Left lung (tissue), 10 donors: Measurements from ENCODE around the gene AASS. TPM values are rescaled to one million over a fixed set of nuclear protein-coding genes. Genes with fewer than 3 reads are reported as not detected.

Source experiments
- ATAC-seq: fragments of 200-7000 bp; cut with Tn5 transposase; one replicate; pipeline ENCODE4 v1.9.1; 2020; ENCODE audit warnings: moderate library complexity
- DNase-seq, 4 donors: peaks; one replicate each; pipeline ENCODE4 v3.0.0-alpha.2; 2013 to 2020
- H3K27ac ChIP-seq, 2 donors: fragments of 200-600 bp; sonication (generic) in 1 of 2; one replicate each; pipeline versions ENCODE4 v1.5.0 to v1.8.0; 2020 to 2021
- H3K27me3 ChIP-seq, 2 donors: fragments of 200-600 bp; sonication (generic) in 1 of 2; one replicate each; pipeline versions ENCODE4 v1.5.0 to v1.8.0; 2020 to 2021
- H3K36me3 ChIP-seq, 2 donors: fragments of 200-600 bp; sonication (generic) in 1 of 2; one replicate each; pipeline versions ENCODE4 v1.5.0 to v1.8.0; 2020 to 2021
- H3K4me1 ChIP-seq, 2 donors: fragments of 200-600 bp; one replicate each; pipeline ENCODE4 v1.8.0; 2021
- H3K4me3 ChIP-seq, 2 donors: fragments of 200-600 bp; sonication (generic) in 1 of 2; one replicate each; pipeline versions ENCODE4 v1.5.0 to v1.8.0; 2020 to 2021; ENCODE audit warnings: mild to moderate bottlenecking in 1 of 2
- H3K9me3 ChIP-seq, 2 donors: fragments of 200-600 bp; sonication (generic) in 1 of 2; one replicate each; pipeline versions ENCODE4 v1.5.0 to v1.8.0; 2020 to 2021
- intact Hi-C, 2 donors: fragments of 100-400 bp; cut with DNase I; formaldehyde crosslinking; loops; one replicate each; pipeline versions ENCODE4 v1.11.2 to v1.14.2; 2022
- polyA plus RNA-seq, 6 donors: library from polyadenylated mRNA; unstranded; fragments of 120-200 nt; gene quantifications; one replicate each; pipeline ENCODE4 v1.2.1, GENCODE V29; 2013; ENCODE audit not compliant: insufficient read length in 6 of 6
- total RNA-seq, 2 donors: library from RNA; stranded (reverse); fragmentation: NEBNext Ultra II Directional; extraction: Animal tissue kit (Norgen Biotek cat#: 25700); gene quantifications; one replicate each; pipeline ENCODE4 v1.2.1, GENCODE V29; 2021
- TF ChIP-seq, protein P1 (sequence below), 2 donors: fragments of 200-600 bp; sonication (generic) in 1 of 2; IDR thresholded peaks; one replicate each; pipeline versions ENCODE4 v1.5.0 to v1.8.0; 2021; ENCODE audit warnings: antibody characterized with exemption in 2 of 2
- donor health status: DM: no; HTN: yes; CAD: no.
- donor health status: DM: no; HTN: no; CAD: no.

AASS gene
- total and polyA plus RNA-seq, 8 donors, result 27.4 to 70.5 (median 59.5) TPM

DNA sequence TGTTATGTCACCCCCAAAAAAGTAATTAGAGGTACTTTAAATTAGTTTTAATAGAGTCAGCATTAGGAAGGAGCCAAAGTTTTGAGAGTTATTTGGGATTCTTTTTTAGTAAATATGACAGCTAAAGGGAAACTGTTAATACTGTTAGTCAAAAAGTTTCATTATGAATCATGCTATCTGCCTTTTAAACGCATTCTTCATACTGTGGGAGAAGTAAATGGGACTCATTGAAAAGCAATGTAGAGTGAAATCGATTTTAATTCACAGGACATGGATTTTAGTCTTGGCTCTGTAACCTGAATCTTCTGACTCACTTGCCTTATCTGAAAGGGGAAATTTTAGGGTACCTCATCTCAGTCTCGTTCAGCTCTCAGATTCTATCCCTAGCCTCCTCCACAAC, 105.1 kb downstream of the AASS start:
- intact Hi-C loops, result no loop called here
- Histone ChIP-seq H3K4me3 (no peak overlapping the region), H3K4me1 (no peaks in the 10 kb centered on the region), H3K27me3 (no peaks in the 10 kb centered on the region), H3K27ac (no peak overlapping the region), H3K9me3 (no peaks in the 10 kb centered on the region), H3K36me3 (no peaks in the 10 kb centered on the region)
- DNase-seq, result no peak
- TF ChIP-seq, protein P1, sequence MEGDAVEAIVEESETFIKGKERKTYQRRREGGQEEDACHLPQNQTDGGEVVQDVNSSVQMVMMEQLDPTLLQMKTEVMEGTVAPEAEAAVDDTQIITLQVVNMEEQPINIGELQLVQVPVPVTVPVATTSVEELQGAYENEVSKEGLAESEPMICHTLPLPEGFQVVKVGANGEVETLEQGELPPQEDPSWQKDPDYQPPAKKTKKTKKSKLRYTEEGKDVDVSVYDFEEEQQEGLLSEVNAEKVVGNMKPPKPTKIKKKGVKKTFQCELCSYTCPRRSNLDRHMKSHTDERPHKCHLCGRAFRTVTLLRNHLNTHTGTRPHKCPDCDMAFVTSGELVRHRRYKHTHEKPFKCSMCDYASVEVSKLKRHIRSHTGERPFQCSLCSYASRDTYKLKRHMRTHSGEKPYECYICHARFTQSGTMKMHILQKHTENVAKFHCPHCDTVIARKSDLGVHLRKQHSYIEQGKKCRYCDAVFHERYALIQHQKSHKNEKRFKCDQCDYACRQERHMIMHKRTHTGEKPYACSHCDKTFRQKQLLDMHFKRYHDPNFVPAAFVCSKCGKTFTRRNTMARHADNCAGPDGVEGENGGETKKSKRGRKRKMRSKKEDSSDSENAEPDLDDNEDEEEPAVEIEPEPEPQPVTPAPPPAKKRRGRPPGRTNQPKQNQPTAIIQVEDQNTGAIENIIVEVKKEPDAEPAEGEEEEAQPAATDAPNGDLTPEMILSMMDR (IDR thresholded peaks at IDR 0.05), result no peak
- no peak for ATAC-seq

DNA sequence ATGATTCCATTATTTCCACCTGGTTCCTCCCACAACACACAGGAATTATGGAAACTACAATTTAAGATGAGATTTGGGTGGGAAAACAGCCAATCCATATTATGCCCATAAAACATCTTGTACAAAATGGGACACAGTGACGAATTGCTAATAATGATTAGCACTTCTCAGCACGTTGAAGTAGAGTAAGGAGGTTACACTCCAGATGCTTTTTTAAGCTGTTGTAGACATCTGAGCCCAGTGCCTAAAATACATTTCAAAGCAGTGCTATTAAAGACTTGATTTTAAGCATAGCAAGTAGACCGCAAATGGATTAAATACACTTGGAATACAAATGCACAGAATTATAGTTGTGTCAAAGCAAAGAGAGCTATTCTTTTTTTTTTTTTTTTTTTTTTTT, 105.9 kb downstream of the AASS start:
- TF ChIP-seq, protein P1 (IDR thresholded peaks at IDR 0.05), result no peak
- Histone ChIP-seq H3K36me3 (no peaks in the 10 kb centered on the region), H3K27ac (no peak overlapping the region), H3K27me3 (no peaks in the 10 kb centered on the region), H3K9me3 (no peaks in the 10 kb centered on the region), H3K4me3 (no peak overlapping the region), H3K4me1 (no peaks in the 10 kb centered on the region)
- DNase-seq, result no peak
- intact Hi-C loops, result no loop called here
- no peak for ATAC-seq

DNA sequence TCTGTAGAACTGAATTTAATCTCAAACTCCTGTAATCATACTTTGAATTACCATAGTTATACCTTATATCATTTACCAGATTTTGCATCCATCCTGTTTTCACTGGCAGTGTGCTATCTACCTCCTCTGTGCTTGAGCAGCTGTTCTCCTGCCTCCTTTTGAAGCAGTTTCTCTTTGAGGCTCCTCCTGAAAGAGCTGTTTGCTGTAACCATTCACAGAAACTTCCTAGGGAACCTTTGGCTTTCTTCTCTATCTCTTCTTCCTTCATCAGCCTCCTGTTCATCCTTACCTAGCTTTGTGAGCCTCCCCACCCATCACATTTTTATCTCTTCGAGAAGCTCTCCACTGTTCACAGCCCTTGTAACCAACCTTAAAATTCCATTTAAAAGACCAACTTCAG, 108.2 kb downstream of the AASS start:
- TF ChIP-seq, protein P1 (IDR thresholded peaks at IDR 0.05), result no peak
- DNase-seq, result no peak
- Histone ChIP-seq H3K27me3 (no peaks in the 10 kb centered on the region), H3K9me3 (no peaks in the 10 kb centered on the region), H3K36me3 (no peaks in the 10 kb centered on the region), H3K4me1 (no peaks in the 10 kb centered on the region), H3K27ac (no peak overlapping the region), H3K4me3 (no peak overlapping the region)
- ATAC-seq, result no peak
- intact Hi-C loops, result no loop called here

DNA sequence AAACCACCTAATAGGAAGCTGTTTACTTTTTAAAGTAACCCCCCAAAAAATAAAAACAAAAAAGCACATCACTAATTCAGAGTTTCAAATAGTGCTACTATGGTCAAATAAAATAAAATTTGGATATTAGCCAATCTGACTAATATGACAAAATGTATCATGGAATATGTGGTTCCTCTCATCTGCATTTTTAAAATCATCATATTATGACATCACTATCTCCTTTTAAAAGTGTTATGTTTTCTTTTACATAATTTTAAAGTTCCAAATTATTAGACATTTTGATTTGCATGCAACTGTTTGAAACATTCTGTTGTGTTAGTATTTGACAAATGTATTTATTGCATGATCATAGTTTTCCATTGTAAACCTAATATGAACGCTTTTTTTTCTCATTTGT, 110.4 kb downstream of the AASS start:
- intact Hi-C loops, result no loop called here
- no peaks in the 10 kb centered on the region for H3K27me3 ChIP-seq

DNA sequence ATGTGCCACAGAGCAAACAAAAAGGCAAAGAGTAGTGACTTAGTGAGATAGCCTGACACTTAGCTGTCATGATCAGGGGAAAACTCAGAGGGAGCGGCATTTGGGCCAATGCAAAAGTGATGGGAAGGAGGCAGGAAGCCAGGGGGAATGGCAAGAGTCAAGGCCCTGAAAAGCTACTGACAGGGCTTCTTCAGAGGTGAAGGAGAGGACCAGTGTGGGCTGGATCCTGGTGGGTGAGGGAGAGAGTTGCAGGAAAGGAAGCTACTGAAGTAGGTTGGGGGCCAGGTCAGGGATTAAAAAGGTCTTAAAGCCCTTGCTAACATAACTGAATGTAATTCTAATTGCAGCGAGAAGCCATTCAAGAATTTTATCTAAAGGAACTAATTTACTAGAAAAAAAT, 117.0 kb downstream of the AASS start:
- Histone ChIP-seq H3K4me1 (no peaks in the 10 kb centered on the region), H3K36me3 (no peaks in the 10 kb centered on the region), H3K27me3 (no peaks in the 10 kb centered on the region), H3K9me3 (no peaks in the 10 kb centered on the region), H3K4me3 (no peak overlapping the region), H3K27ac (no peak overlapping the region)
- no peak for DNase-seq
- intact Hi-C loops, result no loop called here
- TF ChIP-seq, protein P1 (IDR thresholded peaks at IDR 0.05), result no peak
- no peak for ATAC-seq

More for the DNA sequence above, 110.4 kb downstream of the AASS start:
- TF ChIP-seq, protein P1 (IDR thresholded peaks at IDR 0.05), result no peak
- ATAC-seq (no peak), DNase-seq (no peak)
- Histone ChIP-seq H3K9me3 (no peaks in the 10 kb centered on the region), H3K4me3 (no peak overlapping the region), H3K4me1 (no peaks in the 10 kb centered on the region), H3K27ac (no peak overlapping the region), H3K36me3 (no peaks in the 10 kb centered on the region)

Other genes starting within 250 kb of the AASS start
- gene FEZF1, start 160.5 kb upstream of the AASS start, total RNA-seq, result not detected
- gene FEZF1, start 160.5 kb upstream of the AASS start, polyA plus RNA-seq, result not detected